Measurements from ENCODE around the gene OR1J2. TPM values are rescaled to one million over a fixed set of nuclear protein-coding genes. Genes with fewer than 3 reads are reported as not detected.

Gene OR1J2
- total RNA-seq, 4 donors from 2014 or later = not detected

DNA sequence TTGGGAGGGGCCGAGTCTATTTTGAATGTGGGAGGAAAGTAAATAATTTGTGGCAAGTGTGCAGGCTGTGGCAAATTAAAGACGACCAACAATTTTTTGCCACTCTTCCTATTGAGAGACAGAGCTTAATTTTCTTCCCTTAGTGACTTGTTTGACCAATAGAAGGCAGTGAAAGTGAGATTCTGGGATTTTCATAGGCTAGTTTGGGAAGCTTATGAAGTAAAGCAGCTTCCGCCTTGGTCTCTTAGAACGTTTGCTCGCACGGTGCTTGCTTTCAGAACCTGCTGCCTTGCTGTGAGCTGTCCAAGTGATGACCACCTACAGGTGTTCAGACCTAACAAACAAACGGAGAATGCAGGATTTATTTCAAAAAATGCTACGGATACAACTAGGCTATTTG, 35.6 kb downstream of the OR1J2 start:
- no peak for DNase-seq (ENCODE audit: low spot score)
- TF ChIP-seq, protein P1, sequence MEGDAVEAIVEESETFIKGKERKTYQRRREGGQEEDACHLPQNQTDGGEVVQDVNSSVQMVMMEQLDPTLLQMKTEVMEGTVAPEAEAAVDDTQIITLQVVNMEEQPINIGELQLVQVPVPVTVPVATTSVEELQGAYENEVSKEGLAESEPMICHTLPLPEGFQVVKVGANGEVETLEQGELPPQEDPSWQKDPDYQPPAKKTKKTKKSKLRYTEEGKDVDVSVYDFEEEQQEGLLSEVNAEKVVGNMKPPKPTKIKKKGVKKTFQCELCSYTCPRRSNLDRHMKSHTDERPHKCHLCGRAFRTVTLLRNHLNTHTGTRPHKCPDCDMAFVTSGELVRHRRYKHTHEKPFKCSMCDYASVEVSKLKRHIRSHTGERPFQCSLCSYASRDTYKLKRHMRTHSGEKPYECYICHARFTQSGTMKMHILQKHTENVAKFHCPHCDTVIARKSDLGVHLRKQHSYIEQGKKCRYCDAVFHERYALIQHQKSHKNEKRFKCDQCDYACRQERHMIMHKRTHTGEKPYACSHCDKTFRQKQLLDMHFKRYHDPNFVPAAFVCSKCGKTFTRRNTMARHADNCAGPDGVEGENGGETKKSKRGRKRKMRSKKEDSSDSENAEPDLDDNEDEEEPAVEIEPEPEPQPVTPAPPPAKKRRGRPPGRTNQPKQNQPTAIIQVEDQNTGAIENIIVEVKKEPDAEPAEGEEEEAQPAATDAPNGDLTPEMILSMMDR (IDR thresholded peaks at IDR 0.05) = no peak
- ATAC-seq (ENCODE audit: low FRiP score) = no peak

DNA sequence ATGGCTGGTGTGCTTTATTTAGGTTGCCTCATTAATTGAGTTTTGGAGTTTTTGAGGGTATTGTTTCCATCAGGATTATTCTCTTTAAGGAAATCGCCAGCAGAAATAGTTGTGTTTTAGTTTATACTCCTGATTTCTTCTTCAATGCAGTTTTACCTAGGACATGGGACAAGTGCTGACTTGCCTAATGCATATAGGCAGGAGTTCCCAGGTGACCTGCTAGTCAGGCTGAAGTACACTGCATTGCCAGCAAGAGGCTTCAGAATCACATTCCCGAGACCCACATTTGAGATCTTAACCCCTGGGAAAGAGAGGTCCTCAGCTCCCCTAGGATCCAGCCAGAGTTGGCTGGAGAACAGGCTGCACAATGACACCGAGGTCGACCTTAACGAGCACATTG, 40.8 kb downstream of the OR1J2 start:
- no peak for ATAC-seq (ENCODE audit: low FRiP score)
- TF ChIP-seq, protein P1 (IDR thresholded peaks at IDR 0.05) = no peak
- no peak for DNase-seq (ENCODE audit: low spot score)

DNA sequence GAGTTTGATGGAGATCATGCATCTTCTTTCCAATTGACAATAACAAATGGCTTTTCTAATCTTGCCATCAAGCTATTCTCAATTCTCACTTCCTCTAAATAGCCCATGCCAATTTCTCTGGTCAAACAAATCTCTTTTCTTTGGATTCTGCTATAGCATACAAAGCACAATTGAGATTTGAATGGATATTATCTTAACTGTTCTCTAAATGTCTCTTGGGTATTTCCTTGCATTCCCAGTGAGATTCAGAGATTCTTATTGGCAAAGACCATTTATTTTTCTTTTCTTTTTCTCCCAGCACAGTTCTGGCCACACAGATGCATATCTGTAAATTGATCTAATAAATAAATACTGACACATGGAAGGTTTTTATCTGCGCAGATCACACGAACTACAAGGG, 42.2 kb downstream of the OR1J2 start, which contains the start of gene OR1N2:
TSS of gene OR1N2 (plus strand) at position 301 of the 400 bp plus-strand sequence. CDS start 100 bp downstream, outside the sequence.
- ATAC-seq (ENCODE audit: low FRiP score) (no peak), DNase-seq (ENCODE audit: low spot score) (no peak)
- TF ChIP-seq, protein P1 (IDR thresholded peaks at IDR 0.05) = no peak

Other genes with a start within 250 kb of the OR1J2 start
- gene RBM18, start 246.0 kb upstream of the OR1J2 start, total RNA-seq = 10 to 100 TPM in 3 of 4 donors, 1 to 10 TPM in 1; 8.8 to 12.2 (median 10.3) TPM
- gene MRRF, start 245.9 kb upstream of the OR1J2 start, total RNA-seq = 10 to 100 TPM; 31.2 to 44.6 (median 38.1) TPM
- gene PTGS1, start 139.8 kb upstream of the OR1J2 start, total RNA-seq = 10 to 100 TPM; 16.0 to 36.8 (median 20.1) TPM
- gene OR1J1, start 32.9 kb upstream of the OR1J2 start, total RNA-seq = not detected
- gene OR1J4, start 8.3 kb downstream of the OR1J2 start, total RNA-seq = not detected
- gene OR1N1, start 16.5 kb downstream of the OR1J2 start, total RNA-seq = not detected
- under 1 TPM in 1 of 4 donors, not detected in 3; 0.48 TPM for gene OR1N2, start 42.3 kb downstream of the OR1J2 start, total RNA-seq
- gene OR1L8, start 72.6 kb downstream of the OR1J2 start, total RNA-seq = not detected
- not detected for gene OR1Q1, start 103.9 kb downstream of the OR1J2 start, total RNA-seq
- gene OR1B1, start 146.8 kb downstream of the OR1J2 start, total RNA-seq = not detected
- gene OR1L1, start 150.9 kb downstream of the OR1J2 start, total RNA-seq = not detected
- gene OR1L3, start 164.3 kb downstream of the OR1J2 start, total RNA-seq = not detected
- not detected for gene OR1L4, start 213.2 kb downstream of the OR1J2 start, total RNA-seq
- not detected for gene OR1L6, start 231.5 kb downstream of the OR1J2 start, total RNA-seq

Data from omental fat pad (tissue), 4 donors.